HL-60 (cell line): ENCODE data around the gene TM4SF1.

Experiments
- CTCF ChIP-seq: IDR thresholded peaks from one replicate; pipeline ENCODE4 v1.5.1; 2011; ENCODE audit warnings: low read length, control low read depth, inconsistent platforms; ENCODE audit not compliant: insufficient read depth
- POLR2AphosphoS5 ChIP-seq: IDR thresholded peaks from 2 replicates; pipeline ENCODE4 v1.6.1; 2012; ENCODE audit warnings: low read depth
- REST ChIP-seq: IDR thresholded peaks from 2 replicates; pipeline ENCODE4 v1.6.1; 2012; ENCODE audit warnings: low read depth; ENCODE audit not compliant: insufficient replicate concordance

GRCh38 chr3:149375501-149376196 is 1.8 kb downstream of the TM4SF1 start:
- TF ChIP-seq CTCF, result no peak
- no peak for TF ChIP-seq REST
- TF ChIP-seq POLR2AphosphoS5, result no peak
